Endothelial cell of umbilical vein (primary cell): ENCODE results near the gene ARHGAP42. TPM values are rescaled to one million over a fixed set of nuclear protein-coding genes. Genes with fewer than 3 reads are reported as not detected.

ENCODE experiments used
- BruUV-seq: library from RNA; stranded (reverse); fragments of 400-500 nt; replicated peaks from 2 replicates; lab custom pipeline; 2021; lab: Mats Ljungman, UMichigan
- CTCF ChIA-PET: fragments of 300-600, 350-600 bp; sonication (Branson Sonifier 250); formaldehyde crosslinking; loops from one replicate; lab custom pipeline; 2021; ENCODE audit warnings: antibody characterized with exemption, inconsistent platforms; lab: Charles Lee
- POLR2A ChIA-PET: fragments of 300-600, 350-600 bp; sonication (Branson Sonifier 250); formaldehyde crosslinking; loops from one replicate; lab custom pipeline; 2021; ENCODE audit warnings: antibody characterized with exemption, inconsistent platforms; lab: Charles Lee
- DNase-seq: peaks from one replicate; pipeline ENCODE4 v3.0.0-alpha.2; 2011; ENCODE audit warnings: low read depth, low spot score
- FAIRE-seq: peaks from 2 replicates; lab custom pipeline; 2011; peaks lifted over from hg19 to GRCh38; lab: Jason Lieb, UNC
- H2AFZ ChIP-seq: 2 replicates; pipeline ENCODE4 v1.6.0; 2012; ENCODE audit warnings: low read depth, low read length, control low read depth, inconsistent platforms
- H3K27ac ChIP-seq: 2 replicates; pipeline ENCODE4 v1.5.1; 2011; ENCODE audit warnings: low read depth, mild to moderate bottlenecking, control low read depth, low read length, moderate library complexity; ENCODE audit not compliant: insufficient read depth
- H3K27me3 ChIP-seq, 2 experiments: 2 replicates each; pipeline versions ENCODE4 v1.6.0 to v1.6.1; 2011; ENCODE audit warnings: low read length in 2 of 2, mixed read lengths in 1 of 2; ENCODE audit not compliant: control insufficient read depth in 2 of 2, insufficient read depth in 2 of 2
- H3K36me3 ChIP-seq, 2 experiments: 2 replicates in 1 of 2; 3 replicates in 1 of 2; pipeline ENCODE4 v1.5.1; 2011; ENCODE audit warnings: low read length in 2 of 2, mild to moderate bottlenecking in 1 of 2, moderate library complexity in 1 of 2; ENCODE audit not compliant: control insufficient read depth in 2 of 2, insufficient read depth in 2 of 2; ENCODE audit errors: extremely low read depth in 1 of 2
- H3K4me1 ChIP-seq: 3 replicates; pipeline ENCODE4 v1.5.1; 2011; ENCODE audit warnings: mild to moderate bottlenecking, low read length; ENCODE audit not compliant: control insufficient read depth, insufficient read depth; ENCODE audit errors: extremely low read depth
- H3K4me2 ChIP-seq: 2 replicates; pipeline ENCODE4 v1.6.1; 2011; ENCODE audit warnings: low read length, control low read depth, mixed read lengths; ENCODE audit not compliant: insufficient read depth
- H3K4me3 ChIP-seq, 3 experiments: fragments of 200-600 bp in 1 of 3; sonication (generic), shearing (Covaris generic) in 1 of 3; replicated peaks in 1 of 3; 2 replicates each; pipeline ENCODE4 v1.5.1; 2011 to 2016; ENCODE audit warnings: control low read depth in 3 of 3, low read length in 3 of 3, mild to moderate bottlenecking in 2 of 3, inconsistent platforms in 1 of 3, low read depth in 1 of 3, moderate library complexity in 1 of 3; ENCODE audit not compliant: insufficient read depth in 1 of 3
- H3K79me2 ChIP-seq: 2 replicates; pipeline ENCODE4 v1.6.0; 2012; ENCODE audit warnings: low read length, inconsistent platforms; ENCODE audit not compliant: control insufficient read depth, insufficient read depth
- H3K9ac ChIP-seq: replicated peaks from 2 replicates; pipeline ENCODE3; 2011; ENCODE audit warnings: low read length, control low read depth; ENCODE audit not compliant: insufficient read depth; ENCODE audit errors: extremely low read depth
- H3K9me1 ChIP-seq: replicated peaks from 3 replicates; pipeline ENCODE4 v1.6.0; 2011; ENCODE audit warnings: mild to moderate bottlenecking, low read length; ENCODE audit not compliant: control insufficient read depth, insufficient read depth; ENCODE audit errors: extremely low read depth
- H3K9me3 ChIP-seq: replicated peaks from 2 replicates; pipeline ENCODE4 v1.5.1; 2012; ENCODE audit warnings: low read length, inconsistent platforms; ENCODE audit not compliant: control insufficient read depth, insufficient read depth
- H4K20me1 ChIP-seq: replicated peaks from 2 replicates; pipeline ENCODE3; 2011; ENCODE audit warnings: mild to moderate bottlenecking, low read length; ENCODE audit not compliant: control insufficient read depth, insufficient read depth; ENCODE audit errors: extremely low read depth
- EZH2 ChIP-seq: IDR thresholded peaks from 2 replicates; pipeline ENCODE4 v1.6.1; 2012; ENCODE audit warnings: borderline replicate concordance, low read depth, mild to moderate bottlenecking, moderate library complexity, low read length, inconsistent platforms; ENCODE audit not compliant: severe bottlenecking
- FOS ChIP-seq: IDR thresholded peaks from 2 replicates; pipeline ENCODE4 v1.6.1; 2011; ENCODE audit warnings: mild to moderate bottlenecking, low read length, moderate library complexity, borderline replicate concordance; ENCODE audit not compliant: insufficient read depth
- GATA2 ChIP-seq: IDR thresholded peaks from 2 replicates; pipeline ENCODE4 v1.7.0; 2011; ENCODE audit warnings: low read depth, mild to moderate bottlenecking, moderate library complexity, mixed read lengths, low read length; ENCODE audit not compliant: insufficient read length, insufficient read depth
- JUN ChIP-seq: IDR thresholded peaks from 2 replicates; pipeline ENCODE4 v1.6.1; 2011; ENCODE audit warnings: borderline replicate concordance, low read depth; ENCODE audit not compliant: insufficient read length, insufficient read depth
- MYC ChIP-seq: IDR thresholded peaks from one replicate; pipeline ENCODE4 v1.6.1; 2011; ENCODE audit warnings: mild to moderate bottlenecking, low read depth, low read length
- POLR2A ChIP-seq: IDR thresholded peaks from 2 replicates; pipeline ENCODE4 v1.6.1; 2012; ENCODE audit warnings: low read depth, mild to moderate bottlenecking, control low read depth, low read length
- POLR2AphosphoS5 ChIP-seq: IDR thresholded peaks from 2 replicates; pipeline ENCODE4 v1.6.1; 2012; ENCODE audit warnings: low read depth, mild to moderate bottlenecking, control low read depth, low read length, moderate library complexity; ENCODE audit not compliant: insufficient read depth
- dilution Hi-C: fragments of 300-500 bp; cut with MboI; formaldehyde crosslinking; loops from one replicate; pipeline ENCODE4 v1.15.0; 2019; ENCODE audit warnings: low sequenced_read_pairs; ENCODE audit not compliant: extremely low pct_ligation_motif_present
- intact Hi-C: fragments of 100-400 bp; cut with micrococcal nuclease; formaldehyde crosslinking; loops from one replicate; pipeline ENCODE4 v1.10.0; 2022
- polyA plus RNA-seq, 4 experiments: library from polyadenylated mRNA; depleted of rRNA in 3 of 4; stranded (reverse) in 3 of 4; unstranded in 1 of 4; fragments of >200 nt; gene quantifications; 2 replicates each; pipeline versions ENCODE4 v1.2.1 to v1.2.3, GENCODE V29; 2011 to 2012; ENCODE audit warnings: missing spikeins in 1 of 4
- total RNA-seq: library from RNA; stranded (reverse); gene quantifications from 2 replicates; pipeline ENCODE4 v1.2.3, GENCODE V29; 2021
- TF ChIP-seq, protein P1 (sequence below): IDR thresholded peaks from 2 replicates; pipeline ENCODE4 v1.6.1; 2011; ENCODE audit not compliant: insufficient read depth, insufficient read length
- TF ChIP-seq, protein P2 (sequence below), 2 donors: IDR thresholded peaks; 1 replicate in 1 of 2; 2 replicates in 1 of 2; pipeline ENCODE4 v1.5.1; 2011; ENCODE audit warnings: low read length in 2 of 2, mild to moderate bottlenecking in 2 of 2, moderate library complexity in 2 of 2, control low read depth in 1 of 2, inconsistent platforms in 1 of 2, low read depth in 1 of 2; ENCODE audit not compliant: insufficient read depth in 1 of 2; ENCODE audit errors: extremely low read depth in 1 of 2

Gene ARHGAP42
- total and polyA plus RNA-seq, 2 donors (not counting 3 experiments of a cell fraction or from before 2014, with no cell fraction given), result 1.8 to 2.4 TPM

DNA sequence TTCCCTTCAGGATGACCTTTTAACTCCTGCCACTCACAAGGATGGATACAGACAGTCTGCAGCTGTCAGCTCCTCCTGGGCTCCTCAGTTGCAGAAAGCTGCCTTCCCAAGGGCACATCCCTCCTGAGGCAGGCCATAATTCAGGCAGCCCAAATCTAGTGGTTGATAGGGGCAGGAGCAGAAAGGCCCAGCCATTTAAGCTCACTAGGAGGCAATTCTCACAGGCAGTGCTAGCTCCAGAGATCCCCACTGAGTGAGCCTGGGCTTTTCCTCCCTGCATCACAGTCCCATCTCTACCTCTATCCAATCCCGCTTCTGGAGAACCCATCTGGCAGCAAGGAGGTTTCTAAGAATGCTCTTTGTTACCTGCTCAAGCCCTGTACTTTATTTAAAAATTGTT is 200.6 kb downstream of the ARHGAP42 start:
- no peak for FAIRE-seq
- H3K4me1 ChIP-seq, result no peaks in the 10 kb centered on the region
- H3K79me2 ChIP-seq, result no peaks in the 10 kb centered on the region
- no peaks in the 10 kb centered on the region for H3K9me3 ChIP-seq
- intact Hi-C loops, result no loop called here
- no peaks in the 10 kb centered on the region for H3K9me1 ChIP-seq
- no peak overlapping the region for H3K9ac ChIP-seq
- no peaks in the 10 kb centered on the region for H3K36me3 ChIP-seq
- ChIA-PET POLR2A (no interaction called here), CTCF (interaction anchor here (0.7 kb wide), 1 partner anchor 14 kb away, joined by 3 read pairs; no protein-coding TSS in a partner anchor)
- BruUV-seq, result no TSS peak
- dilution Hi-C loops, result no loop called here
- no peak overlapping the region for H2AFZ ChIP-seq
- no peak overlapping the region for H3K4me2 ChIP-seq
- DNase-seq, result no peak
- no peaks in the 10 kb centered on the region for H4K20me1 ChIP-seq
- H3K27ac ChIP-seq, result no peak overlapping the region
- H3K4me3 ChIP-seq, result no peak overlapping the region
- TF ChIP-seq, protein P1, sequence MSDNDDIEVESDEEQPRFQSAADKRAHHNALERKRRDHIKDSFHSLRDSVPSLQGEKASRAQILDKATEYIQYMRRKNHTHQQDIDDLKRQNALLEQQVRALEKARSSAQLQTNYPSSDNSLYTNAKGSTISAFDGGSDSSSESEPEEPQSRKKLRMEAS, result no peak
- no peak for TF ChIP-seq MYC
- TF ChIP-seq EZH2, result no peak
- no peak for TF ChIP-seq FOS
- TF ChIP-seq POLR2A, result no peak
- no peak for TF ChIP-seq GATA2
- no peak for TF ChIP-seq JUN
- TF ChIP-seq POLR2AphosphoS5, result no peak
- TF ChIP-seq, protein P2, sequence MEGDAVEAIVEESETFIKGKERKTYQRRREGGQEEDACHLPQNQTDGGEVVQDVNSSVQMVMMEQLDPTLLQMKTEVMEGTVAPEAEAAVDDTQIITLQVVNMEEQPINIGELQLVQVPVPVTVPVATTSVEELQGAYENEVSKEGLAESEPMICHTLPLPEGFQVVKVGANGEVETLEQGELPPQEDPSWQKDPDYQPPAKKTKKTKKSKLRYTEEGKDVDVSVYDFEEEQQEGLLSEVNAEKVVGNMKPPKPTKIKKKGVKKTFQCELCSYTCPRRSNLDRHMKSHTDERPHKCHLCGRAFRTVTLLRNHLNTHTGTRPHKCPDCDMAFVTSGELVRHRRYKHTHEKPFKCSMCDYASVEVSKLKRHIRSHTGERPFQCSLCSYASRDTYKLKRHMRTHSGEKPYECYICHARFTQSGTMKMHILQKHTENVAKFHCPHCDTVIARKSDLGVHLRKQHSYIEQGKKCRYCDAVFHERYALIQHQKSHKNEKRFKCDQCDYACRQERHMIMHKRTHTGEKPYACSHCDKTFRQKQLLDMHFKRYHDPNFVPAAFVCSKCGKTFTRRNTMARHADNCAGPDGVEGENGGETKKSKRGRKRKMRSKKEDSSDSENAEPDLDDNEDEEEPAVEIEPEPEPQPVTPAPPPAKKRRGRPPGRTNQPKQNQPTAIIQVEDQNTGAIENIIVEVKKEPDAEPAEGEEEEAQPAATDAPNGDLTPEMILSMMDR (IDR thresholded peaks at IDR 0.05; ENCODE audit: extremely low read depth in 1 of 2, insufficient read depth in 1 of 2, low read depth in 1 of 2, low read length in 2 of 2), result no peak
- H3K27me3 ChIP-seq, result no peaks in the 10 kb centered on the region
